ENCODE results near the gene SLC30A1.
"Not testable (repeated sequence)": the region's sequence is repeated elsewhere in the genome, so short reads cannot be mapped to it uniquely, and the experiment has no call there.

Gene SLC30A1

GRCh38 chr1:211581526-211581925 is 2.6 kb upstream of the SLC30A1 start:
- DNase-seq, result no peak

DNA sequence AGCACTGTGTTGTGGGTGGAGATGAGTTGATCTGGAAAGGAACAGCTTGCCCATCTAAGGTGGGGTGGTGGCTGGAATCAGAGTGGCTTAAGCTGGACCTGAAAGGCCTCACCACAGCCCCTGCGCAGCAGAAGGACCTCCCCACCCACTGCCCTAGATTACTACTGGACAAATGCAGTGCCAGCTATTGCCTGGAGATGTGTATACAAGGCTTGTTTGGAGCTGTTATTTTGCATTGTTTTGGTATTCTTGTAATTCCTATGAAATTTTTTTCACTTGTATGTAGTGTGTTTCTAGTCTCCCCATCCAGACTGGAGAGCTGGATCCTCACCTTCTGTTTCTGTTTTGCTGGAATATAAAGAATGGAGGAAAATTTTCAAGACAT is 1.3 kb upstream of the SLC30A1 start:
- no peak for DNase-seq

- peak in 1 of 2 donors; percentile 32 for DNase-seq
Observed at GRCh38 chr1:211579440-211580302, 710 bp upstream of the SLC30A1 start.

GRCh38 chr1:211577819-211578639 is 932 bp downstream of the SLC30A1 start:
- peak; percentile 41 to 67 for DNase-seq

DNA sequence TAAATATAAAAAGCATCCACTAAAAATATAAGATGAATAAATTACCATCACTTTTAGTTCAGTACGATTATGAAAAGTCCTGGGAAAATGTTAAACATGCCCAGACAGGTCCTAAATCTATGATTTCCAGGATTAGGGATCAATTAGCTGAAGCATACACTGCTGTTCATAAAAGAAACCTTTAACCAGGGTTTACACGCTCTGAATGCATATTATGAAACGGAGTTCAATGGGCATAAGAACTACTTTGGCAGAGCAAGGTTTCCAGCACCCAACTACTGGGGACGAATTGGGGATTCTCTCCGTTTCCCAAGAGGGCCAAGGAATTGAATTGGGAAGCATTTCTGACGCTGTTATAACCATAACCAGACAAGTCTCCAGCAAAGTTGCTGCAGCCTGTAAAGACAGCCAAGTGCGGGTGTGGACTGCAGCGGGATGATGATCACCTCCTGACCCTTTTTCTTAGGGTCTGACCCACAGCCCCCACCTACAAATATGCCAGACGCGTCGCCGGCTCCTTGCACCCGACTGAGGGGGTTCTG is 1.6 kb downstream of the SLC30A1 start:
- no peak for DNase-seq

DNA sequence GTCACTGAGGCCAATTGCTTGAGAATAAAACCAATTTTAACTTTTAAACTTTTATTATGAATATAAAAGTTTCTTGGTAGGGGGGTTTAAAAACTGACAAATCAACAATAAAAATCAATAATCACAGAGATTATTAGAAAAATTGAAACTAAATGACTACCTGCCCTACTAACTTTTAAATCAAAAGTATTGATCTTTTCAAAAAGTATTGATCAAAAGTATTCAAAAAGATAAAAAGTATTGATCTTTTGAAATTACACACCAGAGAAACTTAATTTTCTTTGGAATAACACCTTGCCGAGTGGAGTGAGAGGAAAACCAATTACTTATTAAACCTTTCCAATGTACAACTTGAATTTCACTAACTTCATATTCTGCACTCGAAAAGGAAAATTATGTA is 2.2 kb downstream of the SLC30A1 start:
- DNase-seq, result no peak

- no peak for DNase-seq
Observed at GRCh38 chr1:211574705-211575104, 4.3 kb downstream of the SLC30A1 start.

DNA sequence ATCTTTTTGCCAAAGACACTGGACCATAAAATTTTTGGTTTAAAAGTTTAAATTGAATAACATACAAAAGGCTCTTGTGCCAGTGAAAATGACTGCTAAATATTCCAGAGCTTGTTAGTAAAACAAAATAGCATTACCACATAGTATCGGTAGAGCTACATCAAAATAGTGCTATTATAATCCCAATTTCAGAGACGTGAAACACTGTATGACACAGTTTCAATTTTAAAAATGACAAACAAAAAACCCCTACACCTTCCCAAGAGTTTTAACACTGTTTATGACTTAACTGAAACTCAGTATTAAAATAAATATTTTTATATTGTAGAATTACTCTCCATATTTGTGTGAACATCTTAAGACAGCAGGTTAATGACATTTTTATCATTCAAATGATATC is 7.0 kb downstream of the SLC30A1 start:
- DNase-seq, result no peak

DNA sequence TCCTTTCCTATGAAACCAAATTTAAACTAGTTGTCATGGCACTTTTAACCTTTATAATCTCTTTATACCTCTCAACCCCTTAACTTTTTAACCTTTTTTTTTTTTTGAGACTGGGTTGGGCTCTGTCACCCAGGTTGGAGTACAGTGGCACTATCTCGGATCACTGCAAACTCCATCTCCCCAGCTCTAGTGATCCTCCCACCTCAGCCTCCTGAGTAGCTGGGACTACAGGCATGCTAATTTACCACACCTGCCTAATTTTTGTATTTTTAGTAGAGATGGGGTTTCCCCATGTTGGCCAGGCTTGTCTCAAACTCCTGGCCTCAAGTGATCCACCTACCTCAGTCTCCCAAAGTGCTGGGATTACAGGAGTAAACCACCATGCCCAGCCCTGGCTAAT is 8.6 kb downstream of the SLC30A1 start:
- not testable (repeated sequence) for DNase-seq

DNA sequence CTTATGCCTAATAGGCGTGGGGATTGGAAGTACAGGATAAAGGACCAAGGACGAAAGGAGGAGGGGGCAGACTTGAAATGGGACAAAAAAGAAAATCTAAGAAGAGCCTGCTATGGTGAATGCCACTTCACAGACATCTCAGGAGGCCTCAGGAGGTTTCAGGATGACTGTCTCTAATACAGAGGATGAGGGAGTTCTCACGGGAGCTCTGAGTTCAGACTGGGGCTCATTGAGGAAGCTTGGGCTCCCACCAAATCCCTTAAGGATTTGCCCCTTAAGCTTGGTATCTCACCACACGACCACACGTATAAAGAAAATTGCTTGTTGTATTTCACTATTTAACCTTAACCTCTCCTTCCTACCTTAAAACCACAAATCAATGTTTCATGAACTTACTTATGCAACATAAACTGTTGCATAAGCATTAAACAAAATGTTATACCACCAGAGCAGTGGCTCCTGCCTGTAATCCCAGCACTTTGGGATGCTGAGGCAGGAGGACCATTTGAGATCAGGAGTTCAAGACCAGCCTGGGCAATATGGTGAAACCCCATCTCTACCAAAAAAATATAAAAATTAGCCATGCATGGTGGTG is 12.4 kb downstream of the SLC30A1 start:
- DNase-seq, result no peak

DNA sequence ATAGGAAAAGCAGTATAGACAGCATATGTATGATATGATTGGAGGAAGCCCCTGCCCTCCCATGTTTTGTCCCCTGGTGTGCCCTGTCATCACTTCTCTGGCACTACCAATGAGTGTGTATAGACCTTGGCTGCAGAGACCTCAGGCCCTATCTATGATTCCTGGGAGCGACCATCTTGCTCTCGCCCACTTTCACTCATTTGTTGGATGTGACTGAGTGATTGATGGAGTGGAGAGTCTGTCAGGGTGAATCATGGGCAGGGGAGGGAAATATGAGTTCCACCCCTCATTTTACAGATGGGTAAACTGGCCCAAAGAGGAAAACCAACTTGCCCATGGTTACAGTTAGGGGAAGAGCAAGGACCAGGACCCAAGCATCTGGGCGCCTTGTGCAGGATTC is 14.9 kb downstream of the SLC30A1 start:
- no peak for DNase-seq

DNA sequence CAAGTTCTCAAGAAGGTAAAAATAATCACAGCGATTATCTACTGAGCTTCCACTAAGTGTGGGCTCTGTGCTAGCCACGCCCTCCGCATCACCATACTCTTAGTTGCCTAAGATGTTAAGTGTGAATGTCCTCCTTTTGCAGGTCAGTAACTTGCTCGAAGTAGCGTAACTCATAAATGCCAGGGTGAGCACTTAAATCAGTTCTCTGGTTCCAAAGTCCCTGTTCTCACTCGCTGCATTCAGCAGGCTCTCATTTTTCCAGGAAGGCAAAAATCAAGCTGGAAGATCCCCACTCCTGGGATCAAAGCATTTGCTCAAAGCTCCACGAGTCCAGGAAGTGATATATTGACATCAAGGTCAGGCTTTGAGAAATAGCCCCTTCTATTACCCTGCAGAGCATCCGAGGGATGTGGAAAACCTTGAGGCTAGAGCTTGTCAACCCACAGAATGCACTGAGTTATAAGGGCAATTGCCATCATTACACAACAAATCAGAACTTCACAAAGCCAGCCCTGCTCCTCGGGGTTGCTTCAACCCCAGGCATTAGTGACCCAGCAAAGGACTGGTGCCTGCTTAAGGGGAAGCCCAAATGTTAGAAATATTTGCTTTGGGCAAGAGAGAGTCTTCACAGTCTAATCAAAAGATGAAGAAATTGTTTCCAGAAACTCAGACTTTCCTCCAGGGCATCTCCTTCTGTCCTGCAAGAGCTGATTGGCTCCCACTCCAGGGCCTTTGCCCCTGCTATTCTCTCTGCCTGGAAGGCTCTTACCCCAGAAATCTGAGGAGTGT is 19.5 kb downstream of the SLC30A1 start:
- DNase-seq, result no peak

GRCh38 chr1:211557894-211558625 is 20.9 kb downstream of the SLC30A1 start:
- no peak for DNase-seq

GRCh38 chr1:211553549-211553948 is 25.4 kb downstream of the SLC30A1 start:
- no peak for DNase-seq

DNA sequence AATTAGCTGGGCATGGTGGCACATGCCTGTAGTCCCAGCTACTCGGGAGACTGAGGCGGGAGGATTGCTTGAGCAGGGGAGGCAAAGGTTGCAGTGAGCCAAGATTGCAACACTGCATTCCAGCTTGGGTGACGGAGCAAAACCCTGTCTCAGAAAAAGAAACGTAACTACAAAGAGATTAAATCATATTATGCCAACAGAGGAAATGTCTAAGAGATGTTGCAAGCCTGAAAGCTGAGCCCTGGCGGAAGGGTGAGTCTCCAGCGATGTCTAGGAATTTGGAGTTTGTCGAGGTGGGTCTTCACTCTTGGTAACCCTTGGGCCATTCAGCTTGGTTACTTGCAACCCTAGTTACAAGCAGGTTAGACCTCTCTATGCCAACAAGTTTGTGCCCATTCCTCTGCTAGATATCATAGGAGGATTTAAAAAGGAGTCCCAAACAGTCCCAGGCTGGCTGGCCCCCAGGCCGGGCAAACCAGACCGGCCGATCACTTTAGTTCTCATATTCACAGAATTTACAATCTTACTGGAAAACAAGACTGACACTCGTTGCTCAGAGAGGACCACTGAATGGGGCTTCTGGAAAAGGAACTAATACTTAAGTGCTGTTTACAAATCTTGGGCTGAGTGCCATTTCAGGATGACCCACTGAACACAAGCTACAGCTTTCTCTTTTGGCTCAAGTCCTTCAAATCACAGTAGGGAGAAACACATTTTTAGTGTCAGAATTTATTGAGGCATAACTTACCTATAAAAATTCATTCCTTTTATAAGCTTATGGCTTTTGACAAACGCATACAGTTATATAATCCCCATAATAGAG is 27.1 kb downstream of the SLC30A1 start:
- DNase-seq, result no peak

DNA sequence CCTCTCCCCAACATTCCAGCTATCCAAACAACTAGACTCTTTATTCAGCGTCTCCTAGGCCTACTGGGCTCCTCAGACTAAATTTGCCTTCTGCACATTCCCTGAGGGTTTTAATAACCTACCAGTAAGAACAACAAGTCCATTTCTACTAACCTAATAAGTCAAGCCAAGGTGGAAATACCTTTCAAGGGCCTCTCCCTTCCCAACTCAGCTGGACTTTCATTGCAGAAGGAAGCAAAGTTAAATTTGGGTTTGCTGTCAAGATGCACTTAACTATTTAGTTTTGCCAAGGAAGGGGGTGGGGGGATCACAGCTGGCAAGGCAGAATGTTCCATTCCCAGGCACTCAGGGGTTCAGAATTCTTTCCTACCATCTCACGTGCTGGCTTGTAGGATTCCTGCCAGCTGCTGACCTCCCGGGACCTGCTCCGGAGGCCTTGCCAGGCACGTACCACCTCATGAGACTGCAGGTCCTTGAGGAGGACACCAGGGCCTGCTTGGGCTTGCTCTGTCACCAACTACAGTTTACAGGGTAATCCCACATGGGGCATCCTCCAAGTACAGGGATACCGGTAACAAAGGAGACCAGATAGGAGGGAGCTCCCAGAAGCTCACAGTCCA is 29.8 kb downstream of the SLC30A1 start:
- DNase-seq, result no peak

GRCh38 chr1:211548321-211549091 is 30.5 kb downstream of the SLC30A1 start:
- DNase-seq, result no peak

GRCh38 chr1:211547710-211548109 is 31.3 kb downstream of the SLC30A1 start:
- no peak for DNase-seq

GRCh38 chr1:211546543-211546942 is 32.4 kb downstream of the SLC30A1 start:
- DNase-seq, result no peak

All from inflammatory macrophage (primary cell).